H1 (cell line): ENCODE measurements around the gene CABLES2. TPM values are rescaled to one million over a fixed set of nuclear protein-coding genes. Genes with fewer than 3 reads are reported as not detected.

Experiments used
- BACH1 ChIP-seq: IDR thresholded peaks from 2 replicates; pipeline ENCODE4 v1.6.1; 2012; ENCODE audit warnings: low read length, improper control_type of control experiment
- CEBPB ChIP-seq: IDR thresholded peaks from 2 replicates; pipeline ENCODE4 v1.6.1; 2012; ENCODE audit warnings: low read depth, low read length
- KDM1A ChIP-seq: fragments of 200-600, 300-600 bp; sonication (generic); IDR thresholded peaks from 2 replicates; pipeline ENCODE4 v1.7.1; 2016; ENCODE audit warnings: mild to moderate bottlenecking, low read length, borderline replicate concordance
- POU5F1 ChIP-seq: IDR thresholded peaks from 2 replicates; pipeline ENCODE4 v1.6.1; 2011; ENCODE audit warnings: low read depth, mild to moderate bottlenecking, low read length, moderate library complexity
- SIX5 ChIP-seq: IDR thresholded peaks from 2 replicates; pipeline ENCODE4 v1.6.1; 2011; ENCODE audit warnings: mild to moderate bottlenecking, low read depth, low read length
- USF2 ChIP-seq: IDR thresholded peaks from 2 replicates; pipeline ENCODE4 v1.6.1; 2011; ENCODE audit warnings: low read length, improper control_type of control experiment
- polyA plus RNA-seq, 7 experiments: library from polyadenylated mRNA; depleted of rRNA in 3 of 7; stranded (reverse) in 5 of 7; unstranded in 2 of 7; fragments of >200 nt in 5 of 7; fragments of 200-250 nt in 2 of 7; gene quantifications; 1 replicate in 5 of 7; 2 replicates in 1 of 7; 4 replicates in 1 of 7; pipeline versions ENCODE4 v1.2.1 to v1.2.3, GENCODE V29; 2011 to 2013; ENCODE audit warnings: missing spikeins in 2 of 7, mixed read lengths in 2 of 7
- total RNA-seq: library from RNA; stranded (reverse); fragmentation: NEBNext Ultra II Directional; extraction: Animal tissue kit (Norgen Biotek cat#: 25700); gene quantifications from 2 replicates; pipeline ENCODE4 v1.2.1, GENCODE V29; 2021
- TF ChIP-seq, protein P1 (sequence below): fragments of 300-600 bp; sonication (generic); IDR thresholded peaks from 2 replicates; pipeline ENCODE4 v1.7.1; 2012; ENCODE audit warnings: low read length, moderate library complexity, mild to moderate bottlenecking, inconsistent platforms; ENCODE audit not compliant: insufficient replicate concordance
- TF ChIP-seq, protein P2 (sequence below), 3 experiments: IDR thresholded peaks; 1 replicate in 2 of 3; 2 replicates in 1 of 3; pipeline versions ENCODE4 v1.5.1 to v1.6.1; 2011; ENCODE audit warnings: low read length in 3 of 3, mild to moderate bottlenecking in 3 of 3, inconsistent platforms in 2 of 3, low read depth in 1 of 3, moderate library complexity in 1 of 3; ENCODE audit not compliant: insufficient read depth in 1 of 3; ENCODE audit errors: control extremely low read depth in 1 of 3

Gene CABLES2
- total and polyA plus RNA-seq, 2 of the 8 experiments (the other 6 are each of a cell fraction or from before 2014, with no cell fraction given): 8.0 to 8.8 TPM

DNA sequence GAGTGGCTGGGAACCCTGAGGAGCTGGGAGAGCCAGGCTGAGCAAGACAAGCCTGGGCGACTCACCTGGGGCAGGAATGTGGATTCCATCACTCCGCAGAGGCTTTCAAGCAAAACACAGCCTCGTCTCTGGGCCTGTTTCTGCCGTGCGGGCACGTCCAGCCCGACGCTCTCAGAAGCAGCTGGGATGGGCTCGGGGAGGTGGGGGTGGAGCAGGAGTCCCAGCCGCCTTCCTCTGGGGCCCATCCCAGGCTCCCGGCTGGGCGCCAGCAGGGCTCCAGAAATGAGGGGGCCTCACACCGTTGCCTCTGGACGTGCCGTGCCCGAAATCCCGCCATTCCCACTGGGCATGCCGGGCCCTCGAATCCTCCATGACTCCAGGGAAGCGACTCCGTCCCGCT lies 28.9 kb downstream of the CABLES2 start (continued):
- TF ChIP-seq, protein P1, sequence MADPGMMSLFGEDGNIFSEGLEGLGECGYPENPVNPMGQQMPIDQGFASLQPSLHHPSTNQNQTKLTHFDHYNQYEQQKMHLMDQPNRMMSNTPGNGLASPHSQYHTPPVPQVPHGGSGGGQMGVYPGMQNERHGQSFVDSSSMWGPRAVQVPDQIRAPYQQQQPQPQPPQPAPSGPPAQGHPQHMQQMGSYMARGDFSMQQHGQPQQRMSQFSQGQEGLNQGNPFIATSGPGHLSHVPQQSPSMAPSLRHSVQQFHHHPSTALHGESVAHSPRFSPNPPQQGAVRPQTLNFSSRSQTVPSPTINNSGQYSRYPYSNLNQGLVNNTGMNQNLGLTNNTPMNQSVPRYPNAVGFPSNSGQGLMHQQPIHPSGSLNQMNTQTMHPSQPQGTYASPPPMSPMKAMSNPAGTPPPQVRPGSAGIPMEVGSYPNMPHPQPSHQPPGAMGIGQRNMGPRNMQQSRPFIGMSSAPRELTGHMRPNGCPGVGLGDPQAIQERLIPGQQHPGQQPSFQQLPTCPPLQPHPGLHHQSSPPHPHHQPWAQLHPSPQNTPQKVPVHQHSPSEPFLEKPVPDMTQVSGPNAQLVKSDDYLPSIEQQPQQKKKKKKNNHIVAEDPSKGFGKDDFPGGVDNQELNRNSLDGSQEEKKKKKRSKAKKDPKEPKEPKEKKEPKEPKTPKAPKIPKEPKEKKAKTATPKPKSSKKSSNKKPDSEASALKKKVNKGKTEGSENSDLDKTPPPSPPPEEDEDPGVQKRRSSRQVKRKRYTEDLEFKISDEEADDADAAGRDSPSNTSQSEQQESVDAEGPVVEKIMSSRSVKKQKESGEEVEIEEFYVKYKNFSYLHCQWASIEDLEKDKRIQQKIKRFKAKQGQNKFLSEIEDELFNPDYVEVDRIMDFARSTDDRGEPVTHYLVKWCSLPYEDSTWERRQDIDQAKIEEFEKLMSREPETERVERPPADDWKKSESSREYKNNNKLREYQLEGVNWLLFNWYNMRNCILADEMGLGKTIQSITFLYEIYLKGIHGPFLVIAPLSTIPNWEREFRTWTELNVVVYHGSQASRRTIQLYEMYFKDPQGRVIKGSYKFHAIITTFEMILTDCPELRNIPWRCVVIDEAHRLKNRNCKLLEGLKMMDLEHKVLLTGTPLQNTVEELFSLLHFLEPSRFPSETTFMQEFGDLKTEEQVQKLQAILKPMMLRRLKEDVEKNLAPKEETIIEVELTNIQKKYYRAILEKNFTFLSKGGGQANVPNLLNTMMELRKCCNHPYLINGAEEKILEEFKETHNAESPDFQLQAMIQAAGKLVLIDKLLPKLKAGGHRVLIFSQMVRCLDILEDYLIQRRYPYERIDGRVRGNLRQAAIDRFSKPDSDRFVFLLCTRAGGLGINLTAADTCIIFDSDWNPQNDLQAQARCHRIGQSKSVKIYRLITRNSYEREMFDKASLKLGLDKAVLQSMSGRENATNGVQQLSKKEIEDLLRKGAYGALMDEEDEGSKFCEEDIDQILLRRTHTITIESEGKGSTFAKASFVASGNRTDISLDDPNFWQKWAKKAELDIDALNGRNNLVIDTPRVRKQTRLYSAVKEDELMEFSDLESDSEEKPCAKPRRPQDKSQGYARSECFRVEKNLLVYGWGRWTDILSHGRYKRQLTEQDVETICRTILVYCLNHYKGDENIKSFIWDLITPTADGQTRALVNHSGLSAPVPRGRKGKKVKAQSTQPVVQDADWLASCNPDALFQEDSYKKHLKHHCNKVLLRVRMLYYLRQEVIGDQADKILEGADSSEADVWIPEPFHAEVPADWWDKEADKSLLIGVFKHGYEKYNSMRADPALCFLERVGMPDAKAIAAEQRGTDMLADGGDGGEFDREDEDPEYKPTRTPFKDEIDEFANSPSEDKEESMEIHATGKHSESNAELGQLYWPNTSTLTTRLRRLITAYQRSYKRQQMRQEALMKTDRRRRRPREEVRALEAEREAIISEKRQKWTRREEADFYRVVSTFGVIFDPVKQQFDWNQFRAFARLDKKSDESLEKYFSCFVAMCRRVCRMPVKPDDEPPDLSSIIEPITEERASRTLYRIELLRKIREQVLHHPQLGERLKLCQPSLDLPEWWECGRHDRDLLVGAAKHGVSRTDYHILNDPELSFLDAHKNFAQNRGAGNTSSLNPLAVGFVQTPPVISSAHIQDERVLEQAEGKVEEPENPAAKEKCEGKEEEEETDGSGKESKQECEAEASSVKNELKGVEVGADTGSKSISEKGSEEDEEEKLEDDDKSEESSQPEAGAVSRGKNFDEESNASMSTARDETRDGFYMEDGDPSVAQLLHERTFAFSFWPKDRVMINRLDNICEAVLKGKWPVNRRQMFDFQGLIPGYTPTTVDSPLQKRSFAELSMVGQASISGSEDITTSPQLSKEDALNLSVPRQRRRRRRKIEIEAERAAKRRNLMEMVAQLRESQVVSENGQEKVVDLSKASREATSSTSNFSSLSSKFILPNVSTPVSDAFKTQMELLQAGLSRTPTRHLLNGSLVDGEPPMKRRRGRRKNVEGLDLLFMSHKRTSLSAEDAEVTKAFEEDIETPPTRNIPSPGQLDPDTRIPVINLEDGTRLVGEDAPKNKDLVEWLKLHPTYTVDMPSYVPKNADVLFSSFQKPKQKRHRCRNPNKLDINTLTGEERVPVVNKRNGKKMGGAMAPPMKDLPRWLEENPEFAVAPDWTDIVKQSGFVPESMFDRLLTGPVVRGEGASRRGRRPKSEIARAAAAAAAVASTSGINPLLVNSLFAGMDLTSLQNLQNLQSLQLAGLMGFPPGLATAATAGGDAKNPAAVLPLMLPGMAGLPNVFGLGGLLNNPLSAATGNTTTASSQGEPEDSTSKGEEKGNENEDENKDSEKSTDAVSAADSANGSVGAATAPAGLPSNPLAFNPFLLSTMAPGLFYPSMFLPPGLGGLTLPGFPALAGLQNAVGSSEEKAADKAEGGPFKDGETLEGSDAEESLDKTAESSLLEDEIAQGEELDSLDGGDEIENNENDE: no peak
- TF ChIP-seq KDM1A: no peak
- no peak for TF ChIP-seq CEBPB
- TF ChIP-seq, protein P2, sequence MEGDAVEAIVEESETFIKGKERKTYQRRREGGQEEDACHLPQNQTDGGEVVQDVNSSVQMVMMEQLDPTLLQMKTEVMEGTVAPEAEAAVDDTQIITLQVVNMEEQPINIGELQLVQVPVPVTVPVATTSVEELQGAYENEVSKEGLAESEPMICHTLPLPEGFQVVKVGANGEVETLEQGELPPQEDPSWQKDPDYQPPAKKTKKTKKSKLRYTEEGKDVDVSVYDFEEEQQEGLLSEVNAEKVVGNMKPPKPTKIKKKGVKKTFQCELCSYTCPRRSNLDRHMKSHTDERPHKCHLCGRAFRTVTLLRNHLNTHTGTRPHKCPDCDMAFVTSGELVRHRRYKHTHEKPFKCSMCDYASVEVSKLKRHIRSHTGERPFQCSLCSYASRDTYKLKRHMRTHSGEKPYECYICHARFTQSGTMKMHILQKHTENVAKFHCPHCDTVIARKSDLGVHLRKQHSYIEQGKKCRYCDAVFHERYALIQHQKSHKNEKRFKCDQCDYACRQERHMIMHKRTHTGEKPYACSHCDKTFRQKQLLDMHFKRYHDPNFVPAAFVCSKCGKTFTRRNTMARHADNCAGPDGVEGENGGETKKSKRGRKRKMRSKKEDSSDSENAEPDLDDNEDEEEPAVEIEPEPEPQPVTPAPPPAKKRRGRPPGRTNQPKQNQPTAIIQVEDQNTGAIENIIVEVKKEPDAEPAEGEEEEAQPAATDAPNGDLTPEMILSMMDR (IDR thresholded peaks at IDR 0.05; ENCODE audit: control extremely low read depth in 1 of 3, insufficient read depth in 1 of 3, low read depth in 1 of 3, low read length in 3 of 3): no peak
- TF ChIP-seq POU5F1: no peak
- no peak for TF ChIP-seq USF2
- TF ChIP-seq BACH1: no peak
- TF ChIP-seq SIX5: no peak
